ENCODE data around the gene SPRR1A. TPM values are rescaled to one million over a fixed set of nuclear protein-coding genes. Genes with fewer than 3 reads are reported as not detected.

The SPRR1A gene
- total RNA-seq, 2 experiments from 2014 or later, result not detected

- H3K4me1 Mint-ChIP-seq, result no peaks in the 10 kb centered on the region
- CTCF ChIA-PET, result no interaction called here
- no peak for DNase-seq
- no peak overlapping the region for H3K4me3 Mint-ChIP-seq
- H3K27ac Mint-ChIP-seq, result no peak overlapping the region
- POLR2A ChIA-PET, result no interaction called here
- H3K9me3 Mint-ChIP-seq, result no peaks in the 10 kb centered on the region
- no peaks in the 10 kb centered on the region for H3K36me3 Mint-ChIP-seq (ENCODE audit: low read depth)
- peaks cover 12% of the 10 kb centered on the region for H3K27me3 Mint-ChIP-seq
These were observed 39.2 kb downstream of the SPRR1A start for GRCh38 chr1:153023109-153023508.

- POLR2A ChIA-PET, result no interaction called here
- CTCF ChIA-PET, result no interaction called here
- no peaks in the 10 kb centered on the region for H3K4me1 Mint-ChIP-seq
- peaks cover 11% of the 10 kb centered on the region for H3K27me3 Mint-ChIP-seq
- H3K36me3 Mint-ChIP-seq (ENCODE audit: low read depth), result no peaks in the 10 kb centered on the region
- H3K9me3 Mint-ChIP-seq, result no peaks in the 10 kb centered on the region
- H3K27ac Mint-ChIP-seq, result no peak overlapping the region
- H3K4me3 Mint-ChIP-seq, result no peak overlapping the region
- DNase-seq, result no peak
These were observed 40.5 kb downstream of the SPRR1A start for GRCh38 chr1:153024413-153024812.

- H3K4me1 Mint-ChIP-seq, result no peaks in the 10 kb centered on the region
- no peak overlapping the region for H3K4me3 Mint-ChIP-seq
- ChIA-PET POLR2A (no interaction called here), CTCF (no interaction called here)
- H3K27ac Mint-ChIP-seq, result no peak overlapping the region
- H3K27me3 Mint-ChIP-seq, result peaks cover 6% of the 10 kb centered on the region
- H3K9me3 Mint-ChIP-seq, result no peaks in the 10 kb centered on the region
- no peaks in the 10 kb centered on the region for H3K36me3 Mint-ChIP-seq (ENCODE audit: low read depth)
- no peak for DNase-seq
These were observed 41.9 kb downstream of the SPRR1A start for GRCh38 chr1:153025797-153026196.

GRCh38 chr1:153028766-153029165, 44.9 kb downstream of the SPRR1A start:
- H3K36me3 Mint-ChIP-seq (ENCODE audit: low read depth), result no peaks in the 10 kb centered on the region
- no peaks in the 10 kb centered on the region for H3K4me1 Mint-ChIP-seq
- no peak overlapping the region for H3K27ac Mint-ChIP-seq
- H3K4me3 Mint-ChIP-seq, result no peak overlapping the region
- ChIA-PET CTCF (interaction anchor here (1.1 kb wide), 1 partner anchor 260 kb away, joined by 5 read pairs; no protein-coding TSS in a partner anchor), POLR2A (no interaction called here)
- no peaks in the 10 kb centered on the region for H3K9me3 Mint-ChIP-seq
- peaks cover 4% of the 10 kb centered on the region for H3K27me3 Mint-ChIP-seq
- DNase-seq, result no peak

GRCh38 chr1:153030895-153031294, 47.0 kb downstream of the SPRR1A start, which contains the start of gene SPRR1B:
Gene SPRR1B, plus strand, starts transcription at chr1:153031203. Its CDS starts 1,143 bp downstream, at chr1:153032346.
- no peak for DNase-seq
- Mint-ChIP-seq H3K27ac (no peak within 1 kb of the TSS), H3K4me1 (no peaks in the 10 kb centered on the region), H3K9me3 (no peaks in the 10 kb centered on the region), H3K27me3 (peaks cover 1% of the 10 kb centered on the region), H3K36me3 (ENCODE audit: low read depth) (no peaks in the 10 kb centered on the region), H3K4me3 (no peak within 1 kb of the TSS)
- POLR2A ChIA-PET, result no interaction called here
- CTCF ChIA-PET, result no interaction called here

GRCh38 chr1:153032073-153032472, 48.2 kb downstream of the SPRR1A start:
- Mint-ChIP-seq H3K9me3 (no peaks in the 10 kb centered on the region), H3K4me1 (no peaks in the 10 kb centered on the region), H3K27me3 (no peaks in the 10 kb centered on the region), H3K27ac (no peak overlapping the region), H3K4me3 (no peak overlapping the region), H3K36me3 (ENCODE audit: low read depth) (no peaks in the 10 kb centered on the region)
- ChIA-PET POLR2A (no interaction called here), CTCF (interaction anchor here (1.4 kb wide), 1 partner anchor 70 kb away, joined by 3 read pairs; no protein-coding TSS in a partner anchor)
- no peak for DNase-seq

- POLR2A ChIA-PET, result no interaction called here
- no peaks in the 10 kb centered on the region for H3K9me3 Mint-ChIP-seq
- CTCF ChIA-PET, result interaction anchor here (0.8 to 1.4 kb wide), 2 partner anchors 26 to 71 kb away, joined by 3 read pairs; no protein-coding TSS in a partner anchor
- H3K27me3 Mint-ChIP-seq, result peaks cover 1% of the 10 kb centered on the region
- no peak for DNase-seq
- no peaks in the 10 kb centered on the region for H3K36me3 Mint-ChIP-seq (ENCODE audit: low read depth)
- H3K4me1 Mint-ChIP-seq, result no peaks in the 10 kb centered on the region
- no peak overlapping the region for H3K4me3 Mint-ChIP-seq
- H3K27ac Mint-ChIP-seq, result no peak overlapping the region
These were observed 48.9 kb downstream of the SPRR1A start for GRCh38 chr1:153032677-153033308.

- Mint-ChIP-seq H3K4me3 (no peak overlapping the region), H3K9me3 (no peaks in the 10 kb centered on the region), H3K27me3 (peaks cover 4% of the 10 kb centered on the region), H3K27ac (no peak overlapping the region), H3K36me3 (ENCODE audit: low read depth) (no peaks in the 10 kb centered on the region), H3K4me1 (no peaks in the 10 kb centered on the region)
- ChIA-PET CTCF (no interaction called here), POLR2A (no interaction called here)
- no peak for DNase-seq
These were observed 51.3 kb downstream of the SPRR1A start for GRCh38 chr1:153035211-153035610.

Other genes with a start within 250 kb of the SPRR1A start
- gene KPRP, start 226.1 kb upstream of the SPRR1A start, total RNA-seq, result not detected
- gene LCE1F, start 208.9 kb upstream of the SPRR1A start, total RNA-seq, result not detected
- gene LCE1E, start 197.8 kb upstream of the SPRR1A start, total RNA-seq, result not detected
- gene LCE1D, start 187.4 kb upstream of the SPRR1A start, total RNA-seq, result not detected
- not detected for gene LCE1C, start 177.4 kb upstream of the SPRR1A start, total RNA-seq
- not detected for gene LCE1B, start 172.1 kb upstream of the SPRR1A start, total RNA-seq
- gene LCE1A, start 156.6 kb upstream of the SPRR1A start, total RNA-seq, result not detected
- not detected for gene LCE6A, start 141.2 kb upstream of the SPRR1A start, total RNA-seq
- not detected for gene LCE7A, start 124.1 kb upstream of the SPRR1A start, total RNA-seq
- gene SMCP, start 105.8 kb upstream of the SPRR1A start, total RNA-seq, result not detected
- gene IVL, start 75.5 kb upstream of the SPRR1A start, total RNA-seq, result not detected
- not detected for gene SPRR5, start 36.9 kb upstream of the SPRR1A start, total RNA-seq
- not detected for gene SPRR4, start 13.4 kb upstream of the SPRR1A start, total RNA-seq
- gene SPRR3, start 17.7 kb downstream of the SPRR1A start, total RNA-seq, result not detected
- gene SPRR1B, start 47.1 kb downstream of the SPRR1A start, total RNA-seq, result not detected
- not detected for gene SPRR2D, start 57.0 kb downstream of the SPRR1A start, total RNA-seq
- not detected for gene SPRR2A, start 73.4 kb downstream of the SPRR1A start, total RNA-seq
- gene SPRR2B, start 87.5 kb downstream of the SPRR1A start, total RNA-seq, result not detected
- gene SPRR2E, start 110.4 kb downstream of the SPRR1A start, total RNA-seq, result not detected
- gene SPRR2F, start 129.4 kb downstream of the SPRR1A start, total RNA-seq, result not detected
- not detected for gene SPRR2G, start 166.8 kb downstream of the SPRR1A start, total RNA-seq
- gene LELP1, start 219.3 kb downstream of the SPRR1A start, total RNA-seq, result not detected
- not detected for gene PRR9, start 233.5 kb downstream of the SPRR1A start, total RNA-seq

Data from activated CD4-positive, alpha-beta memory T cell treated with anti-CD3 and anti-CD28 coated beads, Interleukin-2, amount 10 ng/mL, durations not matched to agents 7 days and 5 days (primary cell).